Measurements from ENCODE around the gene FKBP2. TPM values are rescaled to one million over a fixed set of nuclear protein-coding genes. Genes with fewer than 3 reads are reported as not detected.
A peak's percentile ranks its signal among the peaks of the same experiment; 100 is the strongest.

Gene FKBP2
- total RNA-seq, 6 experiments from 2014 or later = 49.4 to 108 (median 66.7) TPM

DNA sequence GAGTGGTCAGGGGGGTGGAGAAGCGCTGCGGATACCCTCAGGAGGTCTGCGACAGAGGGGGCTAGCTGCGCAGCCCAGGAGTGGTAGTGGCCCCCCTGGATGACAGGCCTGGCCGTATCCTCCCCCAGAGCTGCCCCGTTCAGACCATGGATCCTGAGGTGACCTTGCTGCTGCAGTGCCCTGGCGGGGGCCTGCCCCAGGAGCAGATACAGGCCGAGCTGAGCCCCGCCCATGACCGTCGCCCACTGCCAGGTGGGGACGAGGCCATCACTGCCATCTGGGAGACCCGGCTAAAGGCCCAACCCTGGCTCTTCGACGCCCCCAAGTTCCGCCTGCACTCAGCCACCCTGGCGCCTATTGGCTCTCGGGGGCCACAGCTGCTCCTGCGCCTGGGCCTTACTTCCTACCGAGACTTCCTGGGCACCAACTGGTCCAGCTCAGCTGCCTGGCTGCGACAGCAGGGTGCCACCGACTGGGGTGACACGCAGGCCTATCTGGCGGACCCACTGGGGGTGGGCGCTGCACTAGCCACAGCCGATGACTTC lies 14.3 kb upstream of the FKBP2 start:
- Histone ChIP-seq H3K36me3 (peaks cover 0 to 8% (median 0%) of the 10 kb centered on the region in 4 donors), H3K9me3 (no peaks in the 10 kb centered on the region), H3K4me3 (peak overlapping the region; percentile 67 to 95 (median 89)), H3K4me1 (peaks cover 4 to 24% (median 11%) of the 10 kb centered on the region in 4 donors), H3K27me3 (no peaks in the 10 kb centered on the region), H3K27ac (peak overlapping the region; percentile 60 to 94 (median 91))
- WGBS (ENCODE audit: insufficient coverage, low coverage, low lambda C conversion rate, missing lambda C conversion rate) = no CpG with 5 or more reads among the region's 26 CpGs
- TF ChIP-seq, protein P1, sequence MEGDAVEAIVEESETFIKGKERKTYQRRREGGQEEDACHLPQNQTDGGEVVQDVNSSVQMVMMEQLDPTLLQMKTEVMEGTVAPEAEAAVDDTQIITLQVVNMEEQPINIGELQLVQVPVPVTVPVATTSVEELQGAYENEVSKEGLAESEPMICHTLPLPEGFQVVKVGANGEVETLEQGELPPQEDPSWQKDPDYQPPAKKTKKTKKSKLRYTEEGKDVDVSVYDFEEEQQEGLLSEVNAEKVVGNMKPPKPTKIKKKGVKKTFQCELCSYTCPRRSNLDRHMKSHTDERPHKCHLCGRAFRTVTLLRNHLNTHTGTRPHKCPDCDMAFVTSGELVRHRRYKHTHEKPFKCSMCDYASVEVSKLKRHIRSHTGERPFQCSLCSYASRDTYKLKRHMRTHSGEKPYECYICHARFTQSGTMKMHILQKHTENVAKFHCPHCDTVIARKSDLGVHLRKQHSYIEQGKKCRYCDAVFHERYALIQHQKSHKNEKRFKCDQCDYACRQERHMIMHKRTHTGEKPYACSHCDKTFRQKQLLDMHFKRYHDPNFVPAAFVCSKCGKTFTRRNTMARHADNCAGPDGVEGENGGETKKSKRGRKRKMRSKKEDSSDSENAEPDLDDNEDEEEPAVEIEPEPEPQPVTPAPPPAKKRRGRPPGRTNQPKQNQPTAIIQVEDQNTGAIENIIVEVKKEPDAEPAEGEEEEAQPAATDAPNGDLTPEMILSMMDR (IDR thresholded peaks at IDR 0.05) = no peak
- TF ChIP-seq POLR2A (IDR thresholded peaks at IDR 0.05) = no peak
- ATAC-seq = peak; percentile 30 to 45 (median 36)
- intact Hi-C loops (cut with DNase I) = no loop called here
- DNase-seq = peak; percentile 61 to 71 (median 63)

DNA sequence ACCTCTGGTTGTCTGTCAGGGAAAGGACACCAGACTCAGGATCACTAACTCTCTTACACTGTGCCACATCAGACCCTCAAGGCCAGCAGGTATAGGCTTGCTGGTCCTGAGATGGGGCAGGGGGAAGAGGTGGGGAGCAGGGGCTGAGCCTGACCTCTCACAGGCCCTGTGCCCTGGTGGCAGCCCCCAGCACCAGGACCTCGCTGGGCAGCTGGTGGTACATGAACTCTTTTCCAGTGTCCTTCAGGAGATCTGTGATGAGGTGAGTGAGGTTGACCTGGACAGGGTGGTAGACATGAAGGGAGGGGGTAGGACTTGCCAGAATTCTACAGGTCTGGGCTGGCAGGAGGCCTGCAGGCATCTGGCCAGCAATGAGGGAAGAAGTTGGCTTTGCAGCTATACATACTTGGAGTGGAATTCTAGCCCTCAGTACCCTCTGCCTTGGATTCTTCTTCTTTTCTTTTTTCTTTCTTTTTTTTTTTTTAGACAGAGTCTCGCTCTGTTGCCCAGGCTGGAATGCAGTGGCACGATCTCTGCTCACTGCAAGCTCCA lies 13.4 kb upstream of the FKBP2 start:
- no peak for ATAC-seq
- Histone ChIP-seq H3K9me3 (no peaks in the 10 kb centered on the region), H3K27ac (peak overlapping the region in 1 of 3 donors; percentile 91), H3K36me3 (peaks cover 0 to 4% (median 0%) of the 10 kb centered on the region in 4 donors), H3K4me1 (peaks cover 4 to 24% (median 11%) of the 10 kb centered on the region in 4 donors), H3K4me3 (peak overlapping the region in 2 of 3 donors; percentile 67 to 89), H3K27me3 (no peaks in the 10 kb centered on the region)
- intact Hi-C loops (cut with DNase I) = no loop called here
- 100% methylated on average over 2 of the region's 3 CpGs for WGBS (ENCODE audit: insufficient coverage, low coverage, low lambda C conversion rate, missing lambda C conversion rate)
- no peak for TF ChIP-seq POLR2A (IDR thresholded peaks at IDR 0.05)
- TF ChIP-seq, protein P1 (IDR thresholded peaks at IDR 0.05) = no peak
- DNase-seq = no peak

DNA sequence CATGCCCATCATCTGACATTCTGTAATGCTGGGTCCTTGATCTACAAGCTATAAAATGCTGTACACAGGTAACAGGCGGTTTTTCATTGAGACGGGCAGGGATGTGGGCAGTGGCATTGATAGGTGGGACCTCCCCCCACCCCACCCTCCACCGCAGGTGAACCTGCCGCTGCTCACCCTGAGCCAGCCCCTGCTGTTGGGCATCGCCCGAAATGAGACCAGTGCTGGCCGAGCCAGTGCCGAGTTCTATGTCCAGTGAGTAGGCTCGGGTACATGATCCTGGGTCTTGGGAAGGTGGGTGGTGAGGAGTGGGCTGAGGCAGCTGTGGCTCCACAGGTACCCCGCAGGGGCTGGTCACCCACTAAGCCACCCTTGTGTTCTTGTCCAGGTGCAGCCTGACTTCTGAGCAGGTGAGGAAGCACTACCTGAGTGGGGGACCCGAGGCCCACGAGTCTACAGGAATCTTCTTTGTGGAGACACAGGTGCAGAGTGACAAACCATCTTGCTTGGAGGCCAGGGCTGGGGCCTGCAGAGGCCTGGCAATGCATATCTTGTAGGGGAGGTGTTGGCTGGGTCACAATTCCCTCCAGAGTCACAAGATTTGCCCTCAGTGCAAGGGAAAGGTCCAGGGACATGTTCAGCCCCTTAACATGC lies 11.7 kb upstream of the FKBP2 start:
- ATAC-seq (no peak), DNase-seq (peak in 2 of 3 donors; percentile 30 to 55)
- WGBS (ENCODE audit: insufficient coverage, low coverage, low lambda C conversion rate, missing lambda C conversion rate) = 67% methylated on average over 2 of the region's 12 CpGs
- peak overlapping the region in 1 of 3 donors; percentile 74 for H3K27ac ChIP-seq
- no peaks in the 10 kb centered on the region for H3K36me3 ChIP-seq
- no peaks in the 10 kb centered on the region for H3K27me3 ChIP-seq
- H3K4me3 ChIP-seq = no peak overlapping the region
- intact Hi-C loops (cut with DNase I) = no loop called here
- H3K4me1 ChIP-seq = peaks cover 4 to 28% (median 11%) of the 10 kb centered on the region in 4 donors
- no peaks in the 10 kb centered on the region for H3K9me3 ChIP-seq
- TF ChIP-seq, protein P1 (IDR thresholded peaks at IDR 0.05) = no peak
- TF ChIP-seq POLR2A (IDR thresholded peaks at IDR 0.05) = no peak

DNA sequence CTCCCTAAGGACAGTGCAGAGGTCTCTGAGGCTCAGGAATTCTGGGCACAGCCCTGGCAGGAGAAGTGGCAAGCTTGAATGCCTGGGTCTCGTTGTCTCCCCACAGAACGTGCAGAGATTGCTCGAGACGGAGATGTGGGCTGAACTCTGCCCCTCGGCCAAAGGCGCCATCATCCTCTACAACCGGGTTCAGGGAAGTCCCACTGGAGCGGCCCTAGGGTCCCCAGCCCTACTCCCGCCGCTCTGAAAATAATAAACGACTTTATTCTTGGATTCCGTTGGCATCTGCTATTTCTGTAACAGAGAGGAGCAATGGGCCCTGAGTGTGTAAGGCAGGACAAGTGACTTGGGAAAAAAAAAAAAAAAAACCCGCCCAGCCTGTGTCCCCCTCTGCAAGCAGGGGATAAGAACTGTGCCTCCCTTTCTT lies 11.1 kb upstream of the FKBP2 start:
- peaks cover 4 to 28% (median 11%) of the 10 kb centered on the region in 4 donors for H3K4me1 ChIP-seq
- H3K4me3 ChIP-seq = peak overlapping the region; percentile 71 to 78 (median 71)

More for the DNA sequence above, 11.1 kb upstream of the FKBP2 start:
- no peaks in the 10 kb centered on the region for H3K27me3 ChIP-seq
- H3K27ac ChIP-seq = peak overlapping the region; percentile 65 to 90 (median 74)
- H3K36me3 ChIP-seq = no peaks in the 10 kb centered on the region
- H3K9me3 ChIP-seq = no peaks in the 10 kb centered on the region
- peak in 1 of 3 donors; percentile 56 for DNase-seq
- WGBS (ENCODE audit: insufficient coverage, low coverage, low lambda C conversion rate, missing lambda C conversion rate) = 32% methylated on average over 11 of the region's 13 CpGs
- ATAC-seq = no peak
- TF ChIP-seq, protein P1 (IDR thresholded peaks at IDR 0.05) = no peak
- TF ChIP-seq POLR2A (IDR thresholded peaks at IDR 0.05) = no peak
- intact Hi-C loops (cut with DNase I) = no loop called here
